HEK293T (cell line): ENCODE data around the gene ATP5IF1.

Experiments
- CTCF ChIA-PET: fragments of 350-600 bp; formaldehyde crosslinking; extraction: SDS; loops from one replicate; lab custom pipeline; 2021; ENCODE audit warnings: antibody characterized with exemption, inconsistent platforms; lab: Yijun Ruan, JAX
- POLR2A ChIA-PET: fragments of 350-600 bp; formaldehyde crosslinking; extraction: SDS; loops from one replicate; lab custom pipeline; 2020; ENCODE audit warnings: antibody characterized with exemption, inconsistent platforms; lab: Yijun Ruan, JAX
- DNase-seq: peaks from one replicate; pipeline ENCODE4 v3.0.0; 2012; ENCODE audit warnings: mixed read lengths; ENCODE audit errors: extremely low spot score
- BHLHE40 ChIP-seq: fragments of 450-650 bp; IDR thresholded peaks from 2 replicates; pipeline ENCODE4 v1.6.1; 2016; ENCODE audit warnings: mild to moderate bottlenecking, moderate library complexity, borderline replicate concordance
- FOXK2 ChIP-seq: fragments of 450-650 bp; IDR thresholded peaks from 2 replicates; pipeline ENCODE4 v1.6.1; 2016; ENCODE audit warnings: mild to moderate bottlenecking
- LEF1 ChIP-seq: fragments of 450-650 bp; IDR thresholded peaks from 2 replicates; pipeline ENCODE4 v1.6.1; 2017; ENCODE audit warnings: mild to moderate bottlenecking, borderline replicate concordance
- NFRKB ChIP-seq: fragments of 450-650 bp; IDR thresholded peaks from 2 replicates; pipeline ENCODE4 v1.6.1; 2016; ENCODE audit warnings: mild to moderate bottlenecking, moderate library complexity
- SP1 ChIP-seq: fragments of 450-650 bp; IDR thresholded peaks from 2 replicates; pipeline ENCODE4 v1.6.1; 2017

ATP5IF1 gene

DNA sequence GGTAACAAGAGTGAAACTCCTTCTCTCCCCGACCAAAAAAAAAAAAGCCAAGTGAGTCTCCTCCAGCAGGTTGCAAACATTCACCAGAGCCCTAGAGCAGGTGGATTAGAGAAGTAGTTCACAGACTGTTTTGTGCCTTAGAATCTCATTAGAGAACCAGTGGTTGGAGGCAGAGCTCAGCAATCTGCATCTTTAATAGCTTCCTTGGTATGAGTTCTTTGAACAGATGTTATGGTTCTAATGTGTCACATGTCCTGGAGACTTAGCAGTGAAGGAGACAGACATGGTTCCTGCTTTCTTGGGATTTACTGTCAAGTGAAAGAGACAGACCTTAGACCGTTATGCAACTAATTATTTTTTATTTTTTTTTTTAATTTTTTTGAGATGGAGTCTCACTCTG, 50.2 kb downstream of the ATP5IF1 start:
- TF ChIP-seq SP1 (no peak), NFRKB (no peak), LEF1 (no peak), FOXK2 (no peak), BHLHE40 (no peak)
- DNase-seq, result no peak
- ChIA-PET CTCF (no interaction called here), POLR2A (interaction anchor here (0.9 to 1.4 kb wide), 4 partner anchors 9 to 43 kb away, joined by 3 to 4 read pairs (median 4); partner anchors contain the start of gene MED18)
